ENCODE data around the gene ESYT3.

GRCh38 chr3:138477120-138477519 lies 42.7 kb downstream of the ESYT3 start:
- TF ChIP-seq EP300 (IDR thresholded peaks at IDR 0.05; ENCODE audit: borderline replicate concordance) (no peak), CEBPB (IDR thresholded peaks at IDR 0.05) (no peak), TAF1 (IDR thresholded peaks at IDR 0.05; ENCODE audit: low read depth) (no peak), YY1 (IDR thresholded peaks at IDR 0.05; ENCODE audit: low read depth) (no peak), MAX (IDR thresholded peaks at IDR 0.05) (no peak), RAD21 (IDR thresholded peaks at IDR 0.05; ENCODE audit: low read depth) (no peak), CREB1 (IDR thresholded peaks at IDR 0.05; ENCODE audit: low read depth) (no peak), EGR1 (IDR thresholded peaks at IDR 0.05) (no peak), REST (IDR thresholded peaks at IDR 0.05; ENCODE audit: low read depth) (no peak), USF1 (IDR thresholded peaks at IDR 0.05) (no peak), TEAD4 (IDR thresholded peaks at IDR 0.05) (no peak), FOXM1 (IDR thresholded peaks at IDR 0.05; ENCODE audit: borderline replicate concordance, low read depth) (no peak)

Data from Ishikawa (cell line).